HG02885 (cell line): Measurements from ENCODE around the gene POU6F2.

ENCODE experiments used
- ATAC-seq: cut with Tn5 transposase; IDR thresholded peaks from one replicate; pipeline ENCODE4 v1.9.1; 2021; ENCODE audit warnings: mild to moderate bottlenecking; ENCODE audit not compliant: unreplicated experiment, poor library complexity

POU6F2 gene

DNA sequence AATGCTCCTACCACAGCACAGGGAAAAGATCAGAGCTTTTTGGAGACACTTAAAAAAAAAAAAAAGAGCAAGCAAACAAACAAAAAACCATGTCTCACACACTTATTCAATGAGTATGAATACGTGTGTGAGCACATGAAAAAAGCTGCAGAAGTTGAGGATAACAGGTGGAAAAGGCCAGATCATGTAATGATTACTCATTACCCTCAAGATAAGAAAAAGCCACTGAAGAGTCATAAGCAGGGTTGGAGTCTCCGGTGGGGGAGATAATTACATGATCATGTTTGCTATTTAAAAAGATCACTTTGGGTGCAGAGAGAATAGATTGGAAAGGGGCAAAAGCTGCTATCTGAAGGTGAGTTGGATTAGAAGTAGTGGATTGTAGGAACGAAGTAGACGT, 77.0 kb downstream of the POU6F2 start:
- no peak for ATAC-seq

DNA sequence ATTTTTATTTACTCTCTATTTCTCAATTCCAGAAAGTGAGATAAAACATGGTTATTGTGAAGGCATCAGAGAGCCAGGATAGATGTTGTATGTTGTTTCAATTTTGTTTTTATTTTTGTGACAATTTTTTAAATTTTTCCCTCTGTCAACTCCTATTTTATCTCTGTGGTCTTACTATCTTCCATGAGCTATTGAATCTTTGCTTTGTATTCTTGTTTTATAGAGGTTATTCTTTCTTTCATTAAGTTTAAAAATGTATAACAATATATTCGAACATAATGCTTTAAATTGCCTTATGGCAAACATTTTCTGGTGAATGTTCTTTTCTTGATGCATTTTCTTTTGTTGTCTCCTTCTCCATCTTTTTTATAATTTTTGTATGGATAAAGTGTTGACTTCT, 78.4 kb downstream of the POU6F2 start:
- ATAC-seq = no peak

DNA sequence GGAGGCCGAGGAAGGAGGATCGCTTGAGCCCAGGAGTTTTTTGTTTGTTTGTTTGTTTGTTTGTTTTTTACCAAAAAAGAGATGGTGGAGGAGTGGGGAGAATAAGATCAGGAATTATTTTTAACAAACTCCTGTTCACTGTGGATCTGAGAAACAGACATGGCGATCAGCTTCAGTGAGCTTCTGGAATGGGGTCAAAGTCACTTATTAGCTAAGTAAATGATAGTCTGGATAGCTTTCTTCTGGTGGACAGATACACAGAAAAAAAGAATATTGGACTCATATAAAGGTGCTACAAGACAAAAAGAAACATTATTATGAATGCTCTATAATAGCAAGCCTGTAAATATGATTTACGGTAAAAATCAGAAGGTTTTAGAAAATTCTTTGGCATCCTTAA, 85.1 kb downstream of the POU6F2 start:
- no peak for ATAC-seq

DNA sequence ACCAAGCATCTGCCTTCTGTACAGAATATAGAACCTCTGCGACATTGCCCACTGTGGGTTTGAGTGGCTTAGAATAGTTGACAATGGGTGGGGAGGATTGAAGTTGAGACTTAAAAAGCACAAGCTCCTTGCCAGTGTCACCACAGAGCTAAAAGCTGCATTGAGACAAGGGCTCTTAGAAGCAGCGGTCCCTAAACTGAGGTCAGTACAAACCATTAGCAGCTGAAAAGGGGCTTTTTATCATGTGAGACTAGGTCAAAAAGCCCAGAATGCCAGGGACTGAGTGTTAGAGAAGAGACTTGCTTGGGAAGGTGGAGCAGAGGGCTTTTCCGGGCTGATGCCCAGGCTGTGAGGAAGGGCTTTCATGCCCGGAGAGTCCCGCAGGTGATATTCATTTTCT, 91.3 kb downstream of the POU6F2 start:
- ATAC-seq = no peak

DNA sequence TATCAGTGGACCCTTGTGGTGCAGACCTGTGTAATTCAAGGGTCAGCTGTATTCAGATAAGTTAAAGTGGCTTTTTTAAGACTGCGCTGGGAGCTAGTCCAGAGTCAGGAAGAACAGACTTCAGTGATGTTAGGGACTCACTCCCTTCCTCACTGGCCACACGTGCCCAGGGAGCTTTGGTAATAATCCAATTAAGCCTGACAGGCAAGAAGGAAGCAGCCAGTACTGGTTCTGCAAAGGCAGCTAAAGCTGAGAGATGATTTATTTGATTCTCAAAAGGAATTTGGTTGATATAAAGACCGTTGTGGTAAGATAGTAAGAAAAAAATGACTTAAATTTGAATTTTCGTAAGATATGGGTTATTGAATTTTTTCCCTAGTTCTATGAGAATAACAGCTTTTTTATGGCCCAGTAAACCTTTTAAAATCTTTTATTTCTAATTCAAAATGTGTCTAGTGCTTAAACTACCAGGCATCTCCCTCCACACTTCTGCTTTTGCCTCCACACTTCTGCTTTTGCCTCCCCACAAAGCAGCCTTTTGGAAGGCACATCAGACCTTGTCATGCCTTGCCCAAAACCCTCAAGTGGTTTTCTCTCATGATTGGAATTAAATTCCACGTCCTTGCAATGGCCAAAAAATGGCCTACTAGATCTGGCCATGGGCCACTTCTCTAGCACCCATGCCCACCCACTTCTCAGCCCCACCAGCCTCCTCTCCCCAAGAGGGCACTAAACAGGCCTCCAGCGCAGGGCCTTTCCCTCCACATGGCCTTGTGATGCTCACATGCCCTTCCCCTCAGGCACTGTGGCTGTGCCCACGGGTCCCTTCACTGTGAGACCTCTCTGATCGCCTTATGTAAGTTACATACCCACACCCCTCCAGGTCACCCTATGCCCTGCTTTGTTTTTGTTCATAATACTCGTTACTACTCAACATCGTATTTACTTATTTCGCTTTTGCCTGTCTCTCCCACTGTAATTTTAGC, 92.5 kb downstream of the POU6F2 start:
- no peak for ATAC-seq

DNA sequence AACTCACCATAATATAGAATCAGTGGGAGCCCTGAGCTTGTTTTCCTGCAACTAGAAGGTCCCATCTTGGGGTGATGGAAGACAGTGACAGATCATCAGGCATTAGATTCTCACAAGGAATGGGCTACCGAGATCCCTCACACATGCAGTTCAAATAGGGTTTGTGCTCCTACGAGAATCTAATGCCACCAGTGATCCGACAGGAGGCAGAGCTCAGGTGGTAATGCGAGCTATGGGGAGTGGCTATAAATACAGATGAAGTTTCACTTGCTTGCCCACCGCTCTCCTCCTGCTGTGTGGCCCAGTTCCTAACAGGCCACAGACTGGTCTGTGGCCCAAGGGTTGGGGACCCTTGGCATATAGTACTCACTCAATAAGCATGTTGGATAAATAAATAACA, 93.4 kb downstream of the POU6F2 start:
- ATAC-seq = no peak

DNA sequence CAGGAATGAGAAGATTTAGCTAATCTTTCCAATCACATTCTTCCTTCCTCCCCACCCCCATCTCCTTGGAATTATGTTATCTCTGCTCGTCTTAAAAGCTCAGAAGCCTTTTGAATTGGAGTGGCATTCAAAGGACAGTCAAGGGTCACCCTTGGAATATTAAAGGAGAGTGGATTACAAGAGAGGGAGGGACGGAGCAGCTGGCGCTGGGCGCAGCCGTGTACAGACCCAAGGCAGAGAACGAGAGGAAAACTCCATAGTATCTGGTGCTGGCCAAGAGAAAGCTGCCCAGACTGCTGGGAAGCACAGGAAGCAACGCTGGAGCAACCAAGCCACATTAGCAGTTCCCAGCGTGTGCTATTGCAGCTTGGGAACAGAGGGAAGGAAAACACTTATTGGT, 95.7 kb downstream of the POU6F2 start:
- no peak for ATAC-seq

DNA sequence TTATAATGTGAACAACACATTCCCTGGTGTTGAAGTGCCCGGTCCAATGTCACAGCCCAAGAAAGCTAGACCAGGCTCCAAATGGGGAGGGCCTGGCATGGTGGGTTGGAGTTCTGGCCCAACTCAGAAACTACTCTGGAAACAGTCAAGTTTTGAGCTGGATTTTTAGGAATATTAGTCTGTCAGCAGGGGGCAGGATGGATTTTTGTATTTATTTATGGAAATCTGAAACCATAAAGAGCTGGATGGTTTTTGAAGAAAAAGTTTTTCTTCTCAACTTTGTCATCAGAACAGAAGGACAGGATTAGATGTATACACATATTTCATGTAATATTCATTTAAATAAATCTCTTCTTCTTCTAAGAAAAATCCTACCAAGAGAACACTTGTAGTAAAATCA, 97.5 kb downstream of the POU6F2 start:
- no peak for ATAC-seq

DNA sequence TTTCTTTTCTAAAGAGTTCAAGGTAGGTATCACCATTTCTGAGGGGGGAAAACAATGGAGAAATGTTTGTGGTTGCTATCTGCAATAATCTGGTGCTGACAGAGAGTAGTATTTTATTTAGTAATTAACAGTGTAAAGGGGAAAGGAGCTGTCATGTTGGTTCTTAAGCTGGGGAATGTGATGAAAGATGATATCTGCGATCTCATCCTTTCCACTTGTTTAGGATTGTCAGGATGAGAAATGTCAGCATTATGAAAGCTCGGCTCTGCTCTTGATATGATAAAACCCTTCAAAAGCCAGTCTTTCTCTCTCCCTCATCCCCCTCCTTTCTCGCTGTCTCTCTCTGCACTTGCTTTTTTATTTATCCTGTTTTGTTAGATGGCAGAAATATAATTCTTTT, 106.1 kb downstream of the POU6F2 start:
- no peak for ATAC-seq

DNA sequence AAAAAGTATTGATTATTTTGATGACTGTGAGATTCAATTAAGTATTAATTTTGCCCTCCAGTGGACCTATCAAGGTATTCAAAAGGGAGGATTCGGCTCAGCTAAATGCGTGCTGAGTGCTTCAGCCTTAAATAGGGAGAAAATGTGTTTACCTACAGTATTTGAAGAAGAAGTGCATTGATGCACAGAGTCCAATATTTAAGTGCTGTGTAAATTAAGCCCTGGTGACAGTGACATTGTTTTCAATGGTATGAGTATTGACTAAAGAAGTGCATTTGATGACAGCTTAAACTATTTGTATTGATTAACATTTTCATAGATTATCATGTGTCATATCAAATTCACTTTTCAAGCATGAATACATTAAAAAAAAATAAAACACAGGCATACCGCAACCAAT, 106.6 kb downstream of the POU6F2 start:
- ATAC-seq = no peak

DNA sequence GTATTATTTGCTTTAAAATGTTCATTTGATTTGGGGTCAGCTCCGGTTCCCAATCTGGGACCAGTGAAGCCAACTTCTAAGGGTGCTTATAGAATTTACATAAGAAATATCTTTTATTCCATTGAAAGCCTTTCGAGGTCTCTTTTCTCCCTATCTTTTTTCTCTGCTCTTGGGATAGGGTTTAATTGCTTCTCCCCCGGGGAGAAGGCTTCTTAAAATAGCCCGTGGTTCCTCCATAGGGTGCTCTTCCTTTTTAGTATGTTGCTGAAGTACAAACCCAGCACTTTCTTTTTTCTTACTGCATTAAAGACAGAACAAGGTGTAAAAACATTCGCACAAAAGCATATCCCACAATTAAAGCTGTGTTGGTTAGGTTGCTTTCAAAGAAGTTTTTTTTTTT, 107.5 kb downstream of the POU6F2 start:
- no peak for ATAC-seq

DNA sequence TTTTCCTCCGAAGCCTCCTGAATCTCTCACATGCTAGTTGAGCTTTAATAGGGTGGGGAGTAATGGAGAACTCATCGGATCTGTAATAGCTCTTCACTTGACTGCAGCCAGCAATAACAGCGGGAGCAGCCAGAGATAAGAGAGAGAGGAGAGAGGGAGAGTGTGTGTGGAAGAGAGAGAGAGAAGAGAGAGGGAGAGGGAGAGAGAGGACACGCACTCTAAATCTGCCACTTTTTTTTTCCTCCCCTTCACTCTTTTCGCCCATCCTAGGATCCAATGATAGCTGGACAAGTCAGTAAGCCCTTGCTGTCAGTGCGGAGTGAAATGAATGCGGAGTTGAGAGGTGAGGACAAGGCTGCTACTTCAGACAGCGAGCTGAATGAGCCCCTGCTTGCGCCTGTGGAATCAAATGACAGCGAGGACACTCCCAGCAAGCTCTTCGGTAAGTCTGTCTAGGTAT, 107.9 kb downstream of the POU6F2 start:
- no peak for ATAC-seq

DNA sequence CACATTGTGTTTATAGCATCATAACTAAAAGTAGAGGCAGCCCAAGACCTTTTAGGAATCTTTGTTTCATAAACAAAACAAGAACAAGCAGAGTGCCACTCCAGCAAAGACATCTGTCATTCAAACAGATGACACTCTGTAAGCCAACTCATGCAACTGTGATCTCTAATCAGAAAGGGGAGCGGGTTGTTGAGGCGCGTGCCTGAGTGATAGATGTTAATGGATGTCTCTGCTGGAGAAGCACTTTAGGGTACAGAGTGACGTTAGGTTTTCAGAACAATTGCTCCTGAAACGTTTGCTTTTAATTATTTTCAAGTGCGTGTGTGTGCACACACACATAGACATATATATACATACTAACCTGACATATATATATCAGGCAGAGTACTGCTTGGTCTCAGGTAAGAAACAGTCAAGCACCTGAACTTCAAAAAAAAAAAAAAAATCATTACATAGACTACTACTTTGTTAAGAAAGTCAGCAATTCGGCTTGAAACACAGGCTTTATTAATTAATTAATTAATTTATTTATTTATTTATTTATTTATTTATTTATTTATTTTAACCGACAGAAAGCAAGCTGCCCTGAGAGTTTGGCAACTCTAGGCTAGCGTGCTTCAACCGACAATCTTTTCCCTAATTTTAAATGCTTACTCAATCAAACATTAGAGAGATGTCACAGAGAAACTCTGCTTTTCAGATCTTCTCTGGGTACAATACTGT, 109.1 kb downstream of the POU6F2 start:
- ATAC-seq = no peak

DNA sequence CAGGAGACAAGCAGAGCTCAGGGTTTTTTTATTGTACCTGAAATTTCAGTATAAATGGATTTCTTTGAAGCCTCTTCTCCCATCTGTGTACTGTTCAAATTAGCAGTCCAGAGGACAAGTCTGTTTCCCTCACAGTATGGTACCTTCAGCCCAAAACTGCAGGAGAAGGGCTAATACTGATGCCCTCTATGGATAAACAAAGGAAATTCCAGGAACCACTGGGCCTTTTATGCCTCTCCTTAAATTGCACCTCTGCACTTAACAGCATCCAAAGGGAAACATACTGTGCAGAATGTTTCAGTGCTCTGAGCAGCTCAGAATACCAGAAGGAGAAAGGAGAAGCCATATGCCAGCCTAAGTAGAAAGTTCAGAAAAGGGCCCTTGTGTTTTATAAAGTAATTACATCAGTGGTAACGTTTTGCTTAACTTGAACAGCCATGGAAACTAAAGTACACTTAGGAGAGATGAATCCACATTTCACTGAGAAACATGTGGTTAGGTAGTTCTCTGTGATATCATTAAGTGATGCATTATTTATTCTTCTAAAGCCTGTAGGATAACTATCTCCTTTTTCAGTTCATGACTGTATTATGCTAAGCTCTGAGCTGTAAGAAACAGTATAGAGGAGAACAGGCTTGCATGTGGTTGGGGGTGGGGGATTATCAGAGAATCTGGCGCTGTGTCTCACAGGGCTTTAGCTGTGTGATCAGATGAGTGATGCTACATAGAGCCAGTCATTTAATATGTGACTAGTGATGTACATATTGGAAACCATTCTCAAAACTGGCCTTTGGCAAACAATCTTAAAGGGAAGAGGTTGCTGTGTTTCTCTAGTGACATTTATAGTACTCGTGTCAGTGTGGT, 111.3 kb downstream of the POU6F2 start:
- no peak for ATAC-seq

DNA sequence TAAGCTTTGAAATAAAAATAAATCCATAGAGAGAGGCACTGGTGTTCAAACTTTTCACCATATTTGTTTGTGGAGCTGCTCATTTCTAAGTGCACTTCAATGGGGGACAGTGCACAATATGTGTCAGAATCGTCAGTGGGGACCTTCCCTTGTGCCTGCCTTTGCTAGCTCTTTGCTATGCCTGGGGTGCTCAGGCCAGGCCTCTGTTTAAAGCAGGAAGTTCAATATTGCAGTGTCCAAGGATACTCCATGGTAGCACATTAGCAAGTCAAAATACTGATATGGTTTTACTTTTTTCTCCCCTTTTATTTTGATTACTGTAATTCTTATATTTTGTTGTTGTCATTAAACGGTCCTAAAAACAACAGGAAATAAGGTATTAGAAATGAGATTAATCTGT, 113.4 kb downstream of the POU6F2 start:
- no peak for ATAC-seq

DNA sequence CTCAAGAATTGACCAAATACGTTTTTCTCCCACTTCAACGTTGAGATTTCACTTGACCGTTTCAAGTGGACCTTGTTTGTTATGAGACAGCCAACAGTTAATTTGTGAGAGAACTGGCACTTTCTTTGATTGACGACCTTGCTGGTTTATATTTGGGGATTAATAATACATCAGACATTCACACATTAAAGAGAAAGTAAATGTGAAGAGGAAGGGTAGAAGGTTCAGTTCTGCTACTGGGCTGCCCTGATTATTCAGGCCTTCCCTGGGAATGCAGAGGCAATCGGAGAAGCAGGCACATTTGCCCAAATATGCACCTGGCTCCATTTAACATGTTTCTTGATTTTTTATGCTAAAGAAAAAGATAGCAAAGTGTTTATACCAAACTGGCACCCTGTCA, 114.1 kb downstream of the POU6F2 start:
- no peak for ATAC-seq

DNA sequence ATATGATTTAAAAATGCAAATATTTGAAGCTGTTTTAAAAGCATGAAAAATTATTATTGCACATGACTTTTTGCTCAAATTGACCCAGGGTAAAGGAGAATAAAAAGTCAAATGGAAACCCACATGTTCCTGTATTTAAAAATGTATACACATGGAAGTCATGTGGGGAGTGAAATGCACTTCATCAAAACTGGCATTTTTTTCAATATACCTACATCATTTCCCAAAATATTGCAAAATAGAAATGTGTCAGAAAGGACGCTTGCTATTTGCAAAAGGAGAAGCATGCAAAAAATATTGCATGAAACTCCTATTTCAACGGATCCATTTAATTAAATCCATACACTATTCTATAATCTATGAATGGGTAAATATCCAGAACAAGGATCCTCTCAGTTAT, 117.0 kb downstream of the POU6F2 start:
- no peak for ATAC-seq

DNA sequence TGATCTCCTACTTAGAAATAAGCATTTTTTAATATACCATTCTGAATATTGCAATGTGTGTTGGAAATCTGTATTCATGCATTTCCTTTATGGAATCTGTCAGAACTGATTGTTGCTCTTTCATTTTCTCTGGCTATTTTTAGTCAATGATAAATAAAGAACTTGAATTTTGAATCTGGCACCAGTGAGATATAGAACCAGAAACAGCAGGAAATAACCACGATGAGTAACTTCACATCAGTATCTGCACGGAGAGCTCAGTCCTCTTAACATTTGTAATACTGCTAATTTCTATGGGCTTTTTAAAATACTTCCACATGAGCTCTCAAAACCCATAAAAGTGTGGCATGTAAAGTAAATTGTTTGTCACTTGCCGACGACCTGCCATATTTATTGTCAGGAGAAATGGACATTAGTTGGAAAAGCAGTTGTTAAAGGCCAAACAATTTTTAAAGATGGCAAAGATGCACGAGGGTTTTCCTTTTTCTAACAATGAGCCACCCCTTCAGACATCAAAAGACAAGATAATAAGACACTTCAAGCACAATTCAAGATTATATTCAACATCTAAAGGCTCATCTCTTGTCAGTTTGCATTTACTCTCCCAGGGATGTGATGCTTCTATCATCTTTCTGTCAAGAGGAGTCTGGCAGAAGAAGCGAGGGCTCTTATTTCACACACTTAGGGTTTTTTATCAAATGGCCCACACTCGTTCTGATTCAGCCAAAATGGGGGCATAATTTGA, 118.3 kb downstream of the POU6F2 start:
- ATAC-seq = no peak

DNA sequence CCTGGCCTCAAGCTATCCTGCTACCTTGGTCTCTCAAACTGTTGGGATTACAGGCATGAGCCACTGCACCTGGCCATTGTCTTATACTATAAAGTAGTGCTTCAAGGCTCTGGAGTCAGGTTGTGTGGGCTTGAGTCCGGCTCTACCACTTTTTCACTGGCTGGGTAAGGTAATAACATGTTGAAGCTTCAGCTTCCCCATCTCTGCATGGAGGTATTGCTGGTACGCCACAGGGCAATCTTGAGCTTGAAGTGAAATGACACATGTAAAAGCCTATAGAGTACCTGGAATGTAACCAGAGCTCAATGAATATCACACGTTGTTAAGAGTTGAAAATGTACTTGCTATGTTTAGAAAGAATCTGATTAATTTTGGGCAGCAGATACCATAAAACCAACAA, 120.8 kb downstream of the POU6F2 start:
- ATAC-seq = no peak

DNA sequence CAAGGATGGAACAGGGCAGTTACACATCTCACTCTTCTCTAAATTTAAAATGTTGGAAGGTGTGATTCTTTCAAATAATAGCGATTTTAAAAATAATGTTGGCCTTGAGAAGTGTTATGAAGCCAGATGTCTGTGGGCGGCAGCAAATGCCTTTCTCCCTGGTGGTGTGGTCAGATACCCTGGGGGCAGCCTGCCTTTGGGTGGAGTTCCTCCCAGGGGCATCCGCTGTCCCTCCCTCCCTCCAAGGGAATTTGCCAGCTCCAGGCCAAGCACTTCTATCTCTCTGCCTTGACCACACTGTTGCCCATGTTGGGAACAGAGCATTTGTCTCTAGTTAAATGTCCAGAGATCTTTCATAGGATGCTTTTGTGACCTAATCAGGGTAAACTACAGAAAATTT, 121.4 kb downstream of the POU6F2 start:
- no peak for ATAC-seq
